ENCODE data around the gene MPRIP. TPM values are rescaled to one million over a fixed set of nuclear protein-coding genes. Genes with fewer than 3 reads are reported as not detected.
A peak's percentile ranks its signal among the peaks of the same experiment; 100 is the strongest.
"Not testable (repeated sequence)": the region's sequence is repeated elsewhere in the genome, so short reads cannot be mapped to it uniquely, and the experiment has no call there.

The MPRIP gene
- total RNA-seq, 1 donor from 2014 or later: 94.8 TPM

DNA sequence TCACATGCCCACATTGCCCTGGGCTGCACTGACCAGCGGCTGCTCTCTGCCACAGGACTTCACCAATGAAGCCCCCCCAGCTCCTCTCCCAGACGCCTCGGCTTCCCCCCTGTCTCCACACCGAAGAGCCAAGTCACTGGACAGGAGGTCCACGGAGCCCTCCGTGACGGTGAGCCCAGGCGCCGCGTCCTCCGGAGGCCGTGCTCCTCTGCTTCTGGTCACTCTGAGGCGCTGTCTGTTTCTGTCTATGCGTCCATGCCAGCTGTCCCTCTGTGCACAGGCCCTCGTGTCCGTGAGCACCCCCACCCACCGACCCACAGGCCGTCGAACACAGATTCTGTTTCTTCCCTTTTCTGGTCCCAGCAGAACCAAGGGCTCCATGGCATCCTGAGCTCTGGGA, 101.2 kb downstream of the MPRIP start:
- no peak for DNase-seq (ENCODE audit: low read depth in 2 of 2)

DNA sequence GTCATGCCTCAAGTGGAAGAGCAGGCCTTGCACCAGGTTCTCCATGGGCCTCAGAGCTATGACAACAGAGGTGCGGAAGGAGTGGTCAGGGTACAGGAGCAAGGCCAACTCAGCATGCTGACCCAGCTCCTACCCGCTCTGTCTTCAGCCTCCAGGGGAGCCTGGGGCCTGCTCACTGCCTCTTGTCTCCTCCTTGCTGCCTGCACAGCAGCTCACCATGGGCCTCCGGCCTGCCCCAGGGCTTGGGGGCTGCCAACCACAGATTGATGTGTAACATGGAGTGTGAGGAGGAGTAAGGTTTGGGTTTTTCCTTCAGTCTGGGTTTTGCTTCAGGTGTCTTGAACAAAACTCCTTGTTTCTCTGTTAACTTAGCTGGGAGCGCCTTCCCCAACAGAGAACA, 101.8 kb downstream of the MPRIP start:
- DNase-seq (ENCODE audit: low read depth in 2 of 2): no peak

DNA sequence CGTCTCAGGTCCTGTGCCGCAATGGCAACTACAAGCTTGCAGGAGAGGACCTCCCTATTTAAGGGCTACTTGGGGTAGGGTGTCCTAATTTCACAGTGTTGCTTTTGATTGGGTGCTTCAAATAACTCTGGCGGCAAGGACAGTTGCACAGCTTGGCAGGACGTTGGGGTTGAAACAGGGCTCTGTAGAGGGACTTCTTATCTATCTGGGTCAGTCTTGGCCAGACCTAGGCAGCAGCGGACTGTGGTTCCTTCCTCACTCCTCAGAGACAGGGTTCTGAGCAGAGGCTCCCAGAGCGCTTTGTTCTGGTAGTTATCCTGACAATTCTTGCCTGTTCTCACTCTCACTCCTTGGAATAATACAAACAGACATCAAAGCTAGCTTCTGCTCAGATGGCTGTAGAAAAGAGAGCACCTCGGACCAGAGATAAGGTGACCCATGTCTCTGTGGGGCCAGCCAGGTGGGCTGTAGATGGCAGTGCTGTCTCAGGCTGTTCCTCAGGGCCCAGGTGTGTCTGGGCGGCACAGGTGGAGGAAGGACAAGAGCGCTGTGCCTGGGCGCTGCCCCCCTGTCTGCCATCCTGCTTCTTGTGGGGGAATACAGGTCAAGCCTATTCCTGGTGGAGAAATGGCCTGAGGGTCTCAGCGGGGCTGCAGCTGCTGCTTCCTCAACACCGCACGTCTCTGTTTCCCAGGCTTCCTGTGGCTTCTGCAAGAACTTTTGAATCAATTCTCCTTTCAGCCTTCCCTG, 102.8 kb downstream of the MPRIP start:
- DNase-seq (ENCODE audit: low read depth in 2 of 2): no peak

DNA sequence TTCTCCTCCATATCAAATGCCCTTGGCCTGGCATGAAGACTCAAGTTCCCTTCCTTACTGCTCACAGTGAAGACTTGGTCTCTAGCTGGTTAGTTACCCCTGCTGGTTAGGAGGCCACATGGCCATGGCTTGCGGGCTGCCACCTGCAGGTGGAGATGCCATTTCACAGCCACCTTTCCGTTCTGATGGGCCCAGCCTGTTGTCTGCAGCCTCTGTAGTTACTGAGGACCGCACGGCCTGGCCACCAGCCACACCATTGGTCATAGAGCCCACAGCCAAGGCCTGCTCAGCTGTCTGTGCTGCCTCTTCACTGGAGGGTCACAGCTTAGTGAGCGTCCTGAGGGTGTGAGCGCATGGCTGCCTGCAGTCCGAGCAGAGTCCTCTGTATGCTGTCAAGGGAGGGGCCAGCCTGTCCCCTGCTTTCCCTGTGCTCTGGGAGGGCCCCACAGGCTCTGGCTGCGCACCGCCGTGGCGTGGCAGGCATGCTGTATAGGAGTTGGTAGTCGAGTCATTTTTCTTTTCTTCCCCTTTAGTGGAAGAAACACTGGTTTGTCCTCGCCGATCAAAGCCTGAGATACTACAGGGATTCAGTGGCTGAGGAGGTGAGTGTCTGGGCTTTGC, 104.6 kb downstream of the MPRIP start:
- DNase-seq (ENCODE audit: low read depth in 2 of 2): peak in 1 of 2 donors; percentile 20

DNA sequence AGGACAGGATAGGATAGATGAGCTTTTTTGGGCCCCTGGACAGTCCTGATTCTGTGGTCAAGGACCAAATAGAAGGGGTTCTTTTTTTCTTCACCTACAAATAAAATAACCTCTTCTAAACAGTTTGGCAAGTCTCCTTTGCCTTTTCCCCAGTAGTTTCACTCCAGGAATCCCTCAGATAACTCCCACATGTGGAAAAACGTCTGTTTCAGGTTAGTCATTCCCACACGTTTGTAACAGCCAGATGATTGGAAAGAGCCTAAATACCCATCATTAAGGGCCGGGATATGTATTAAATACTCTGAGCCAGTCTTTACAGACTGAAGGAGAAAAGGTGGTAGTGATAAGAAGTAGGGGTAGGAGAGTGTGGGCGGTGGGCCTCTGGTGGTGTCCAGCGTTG, 105.6 kb downstream of the MPRIP start:
- no peak for DNase-seq (ENCODE audit: low read depth in 2 of 2)

DNA sequence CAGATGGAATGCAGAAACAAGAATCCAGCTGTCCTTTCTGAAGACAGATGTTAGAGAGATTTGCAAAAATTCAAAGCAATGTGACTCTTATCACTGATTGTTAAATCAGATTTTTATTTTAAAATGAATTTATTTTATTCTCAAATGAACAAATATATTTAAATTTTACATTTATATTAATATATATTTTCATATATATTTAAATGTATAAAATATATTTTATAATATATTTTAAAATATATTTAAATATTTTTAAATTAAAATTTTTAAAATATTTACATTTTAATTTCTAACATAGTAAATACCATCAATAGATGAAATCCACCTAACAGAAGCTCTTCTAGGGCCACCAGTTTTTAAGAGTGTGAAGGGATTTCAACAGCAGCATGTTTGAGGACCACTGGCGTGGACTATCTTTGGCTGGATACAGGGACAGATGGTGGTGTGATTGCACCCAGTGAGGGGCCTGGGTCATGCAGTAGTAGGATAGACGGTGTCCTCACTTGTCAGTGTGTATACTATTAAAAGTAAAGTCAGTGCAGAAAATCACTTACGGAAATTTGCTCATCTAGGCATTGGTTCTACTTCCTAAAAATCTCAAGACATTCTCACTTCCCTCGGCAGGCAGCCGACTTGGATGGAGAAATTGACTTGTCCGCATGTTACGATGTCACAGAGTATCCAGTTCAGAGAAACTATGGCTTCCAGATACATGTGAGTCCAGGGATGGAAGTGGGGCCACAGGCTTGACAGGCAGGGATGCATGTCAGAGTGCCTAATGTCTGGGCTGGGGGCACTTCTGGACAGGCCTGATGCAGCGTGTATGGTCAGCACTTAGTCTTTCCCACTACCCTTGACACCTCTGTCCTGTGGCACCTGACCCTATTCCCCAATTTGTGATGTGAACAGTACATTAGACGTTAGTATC, 107.5 kb downstream of the MPRIP start:
- DNase-seq (ENCODE audit: low read depth in 2 of 2): no peak

DNA sequence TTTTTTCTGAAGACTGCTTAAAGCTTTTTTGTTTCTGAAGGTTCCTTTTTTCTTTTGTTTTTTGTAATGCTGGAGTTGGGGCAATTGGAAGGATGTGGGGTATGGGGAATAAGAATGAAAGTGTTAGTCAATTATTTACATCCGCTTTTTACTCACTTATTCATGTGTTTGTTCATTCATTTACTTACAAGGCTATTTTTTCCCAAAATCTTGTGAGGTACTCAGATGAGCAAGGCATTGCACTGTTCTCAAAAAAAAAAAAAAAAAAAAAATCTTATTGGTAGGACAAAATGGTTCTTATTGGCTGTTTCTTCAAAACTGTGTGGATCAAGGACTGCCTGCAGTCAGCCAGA, 108.2 kb downstream of the MPRIP start:
- no peak for DNase-seq (ENCODE audit: low read depth in 2 of 2)

DNA sequence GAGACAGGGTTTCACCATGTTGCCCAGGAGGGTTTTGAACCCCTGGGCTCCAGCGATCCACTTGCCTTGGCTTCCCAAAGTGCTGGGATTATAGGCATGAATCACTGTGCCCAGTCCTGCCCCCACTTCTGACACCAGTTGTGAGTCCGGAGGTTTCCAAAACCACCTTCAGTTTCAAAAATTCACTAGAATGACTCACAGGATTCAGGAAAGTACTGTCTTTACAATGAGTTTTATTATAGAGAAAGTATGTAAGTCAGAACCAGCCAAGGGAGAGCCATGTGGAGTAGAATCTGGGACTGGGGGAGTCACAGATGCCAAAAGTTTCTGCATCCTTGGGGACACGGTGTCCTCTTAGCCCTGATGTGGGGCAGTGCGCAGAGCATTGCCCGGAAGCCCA, 108.8 kb downstream of the MPRIP start:
- DNase-seq (ENCODE audit: low read depth in 2 of 2): peak; percentile 33 to 83

DNA sequence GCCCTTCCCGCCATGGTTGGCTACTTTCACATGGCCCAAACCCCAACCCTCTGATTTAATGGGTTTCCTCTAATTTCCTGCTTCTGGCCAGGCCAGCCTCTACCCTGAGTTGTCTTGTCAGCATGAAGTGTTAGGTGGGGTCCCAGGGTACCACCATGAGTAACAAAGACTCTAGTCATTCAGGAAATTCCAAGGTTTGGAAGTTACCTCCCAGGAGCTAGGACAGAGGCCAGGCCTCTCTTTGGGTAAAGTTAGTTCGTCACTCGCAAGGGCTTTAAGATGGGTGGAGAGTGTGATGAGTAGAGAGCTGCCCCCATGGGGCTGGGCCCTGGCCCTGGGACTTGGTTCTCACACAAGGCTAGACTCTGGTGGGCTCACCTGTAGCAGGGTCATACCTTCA, 109.3 kb downstream of the MPRIP start:
- DNase-seq (ENCODE audit: low read depth in 2 of 2): peak in 1 of 2 donors; percentile 21

DNA sequence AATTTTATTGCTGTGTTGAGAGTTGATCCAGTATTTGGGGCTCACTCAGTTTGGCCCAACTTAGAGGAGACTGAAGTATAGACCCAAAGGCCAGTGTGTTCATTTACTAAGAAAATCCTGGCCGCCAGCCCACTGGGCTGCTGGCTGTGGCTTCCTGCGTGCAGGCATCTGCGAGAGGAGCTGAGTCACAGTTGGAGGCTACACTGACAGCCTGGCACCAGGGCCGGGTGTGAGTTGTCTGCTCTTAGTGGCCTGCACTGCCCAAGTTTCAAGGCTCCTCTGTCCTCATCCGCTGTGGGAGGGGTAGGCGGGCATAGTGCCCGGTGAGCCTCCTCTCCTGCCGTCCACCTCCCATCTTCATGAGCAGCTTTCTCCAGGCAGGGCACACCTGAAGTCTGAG, 109.7 kb downstream of the MPRIP start:
- peak; percentile 88 to 94 for DNase-seq (ENCODE audit: low read depth in 2 of 2)

DNA sequence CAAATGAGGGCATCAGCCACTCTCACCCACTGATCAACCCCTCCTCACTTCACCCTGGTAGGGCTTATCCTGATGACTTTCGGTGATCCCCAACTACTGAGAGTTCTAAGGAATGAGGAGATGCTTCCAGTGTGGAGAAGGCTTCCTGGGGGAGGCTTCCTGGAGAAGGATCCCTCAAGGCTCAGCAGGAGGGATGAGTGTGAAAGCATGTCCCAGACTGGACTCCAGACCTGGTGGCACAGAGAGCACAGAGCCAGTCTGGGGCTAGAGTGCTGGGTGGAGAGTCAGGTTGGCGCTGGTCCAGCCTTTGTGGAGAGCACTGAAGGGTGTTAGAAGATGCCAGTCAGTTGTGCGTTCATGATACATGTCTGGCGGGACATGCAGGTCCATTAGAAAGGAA, 110.1 kb downstream of the MPRIP start:
- DNase-seq (ENCODE audit: low read depth in 2 of 2): peak in 1 of 2 donors; percentile 29

DNA sequence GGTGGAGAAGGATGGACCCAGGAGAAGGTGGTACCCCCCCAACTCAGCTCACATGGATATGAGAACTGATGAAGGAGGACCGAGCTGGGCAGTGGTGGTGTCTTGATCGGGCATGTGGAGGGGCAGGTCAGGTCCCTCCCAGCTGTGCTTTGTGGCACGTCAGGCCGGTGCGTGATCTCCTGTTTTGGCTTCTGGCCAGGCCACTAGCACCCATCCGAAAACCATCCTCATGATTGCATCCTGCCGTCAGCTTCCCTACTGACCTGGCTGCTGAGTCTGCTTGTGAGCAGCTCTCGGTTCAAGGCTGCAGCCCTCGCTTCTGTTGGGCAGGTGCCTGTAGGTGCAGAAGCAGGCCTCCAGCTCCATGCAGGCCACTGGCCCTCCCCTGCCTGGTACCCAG, 110.8 kb downstream of the MPRIP start:
- DNase-seq (ENCODE audit: low read depth in 2 of 2): no peak

DNA sequence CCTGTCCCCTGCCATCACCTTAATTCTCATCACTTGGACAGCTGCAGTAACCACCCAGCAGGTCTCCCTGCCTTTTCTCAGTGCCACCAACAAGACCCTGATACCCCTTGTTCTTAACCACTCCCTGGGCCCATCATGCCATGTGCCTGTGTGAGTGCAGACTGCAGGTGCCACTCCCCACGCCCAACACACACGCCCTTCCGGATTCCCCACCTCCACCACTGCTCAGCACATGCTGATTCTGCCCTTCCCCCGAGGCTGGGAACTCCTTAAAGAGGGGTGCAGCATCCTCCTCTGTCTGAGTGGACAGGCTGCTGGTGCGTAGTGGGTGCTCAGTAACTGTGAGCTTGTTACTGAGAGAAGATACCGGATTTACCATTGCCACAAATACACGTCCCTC, 111.5 kb downstream of the MPRIP start:
- DNase-seq (ENCODE audit: low read depth in 2 of 2): no peak

DNA sequence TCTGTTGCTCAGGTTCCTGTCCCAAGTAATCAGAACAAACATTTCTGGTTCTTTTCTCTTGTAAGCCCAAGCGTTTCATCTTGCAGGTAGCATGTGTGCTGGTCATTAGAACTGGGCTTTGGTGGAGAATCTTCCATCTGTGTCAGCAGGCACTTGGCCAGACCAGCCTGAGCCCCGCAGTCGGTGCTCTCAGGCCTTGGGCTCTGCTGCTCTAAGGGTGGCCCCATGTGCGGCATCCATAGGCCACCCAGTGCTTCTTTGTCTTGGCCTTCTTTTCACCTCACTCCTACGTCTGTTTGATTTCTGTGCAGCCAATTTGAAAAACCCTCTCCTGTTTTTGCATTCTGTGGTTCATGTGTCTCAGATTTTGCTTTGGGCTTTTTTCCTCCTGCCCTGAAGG, 112.3 kb downstream of the MPRIP start:
- DNase-seq (ENCODE audit: low read depth in 2 of 2): no peak

DNA sequence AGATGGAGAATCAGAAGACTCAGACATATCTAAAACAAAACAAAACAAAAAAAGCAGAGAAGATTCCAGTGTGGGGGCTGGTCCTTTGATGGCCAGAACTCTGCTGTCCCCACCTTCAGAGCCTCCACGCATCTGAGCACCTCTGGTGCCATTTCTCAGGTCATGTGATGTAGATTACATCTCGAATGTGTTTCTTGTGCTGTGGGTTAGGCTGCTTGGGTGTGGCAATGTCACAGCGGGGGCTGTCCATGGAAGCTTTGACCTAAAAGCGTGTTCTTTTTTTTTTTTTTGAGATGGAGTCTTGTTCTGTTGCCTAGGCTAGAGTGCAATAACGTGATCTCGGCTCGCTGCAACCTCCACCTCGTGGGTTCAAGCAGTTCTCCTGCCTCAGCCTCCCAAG, 112.7 kb downstream of the MPRIP start:
- DNase-seq (ENCODE audit: low read depth in 2 of 2): no peak

DNA sequence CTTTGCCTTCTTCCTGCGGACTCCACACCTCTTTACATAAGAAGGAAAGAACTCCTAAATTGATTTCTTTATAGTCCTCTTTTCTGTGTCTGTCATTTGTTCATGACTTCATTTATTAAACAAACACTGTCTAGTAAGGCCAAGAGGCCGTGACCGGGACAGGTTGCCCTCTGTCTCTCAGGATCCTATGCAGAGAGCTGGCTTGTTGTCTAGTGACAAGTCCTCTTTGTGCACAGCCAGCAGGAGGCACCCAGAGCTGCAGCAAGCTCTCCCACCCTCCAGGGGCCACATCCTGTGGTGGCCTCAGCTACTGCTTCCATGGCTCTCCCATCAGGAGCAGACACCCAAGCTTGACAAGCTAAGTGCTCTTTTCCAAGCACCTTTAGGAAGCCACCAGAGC, 113.3 kb downstream of the MPRIP start:
- DNase-seq (ENCODE audit: low read depth in 2 of 2): no peak

DNA sequence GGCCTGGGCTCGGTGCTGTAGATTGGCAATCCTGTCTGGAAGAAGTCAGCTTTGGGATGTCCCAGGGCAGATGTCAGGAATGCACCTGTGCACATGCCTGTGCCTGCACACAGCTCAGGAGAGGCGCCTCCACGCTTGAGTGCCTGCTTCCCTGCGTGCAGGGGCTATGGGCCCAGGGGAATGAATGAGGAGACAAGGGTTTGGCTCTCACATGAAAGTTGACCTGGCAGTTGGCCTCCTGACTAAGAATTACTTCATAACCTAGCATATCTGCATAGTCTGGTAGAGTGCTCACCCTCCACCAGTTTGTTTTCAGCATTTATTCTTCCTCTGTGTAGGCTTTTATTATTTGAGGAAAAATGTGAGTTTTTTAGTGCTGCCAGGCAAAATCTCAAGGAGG, 113.8 kb downstream of the MPRIP start:
- DNase-seq (ENCODE audit: low read depth in 2 of 2): no peak

DNA sequence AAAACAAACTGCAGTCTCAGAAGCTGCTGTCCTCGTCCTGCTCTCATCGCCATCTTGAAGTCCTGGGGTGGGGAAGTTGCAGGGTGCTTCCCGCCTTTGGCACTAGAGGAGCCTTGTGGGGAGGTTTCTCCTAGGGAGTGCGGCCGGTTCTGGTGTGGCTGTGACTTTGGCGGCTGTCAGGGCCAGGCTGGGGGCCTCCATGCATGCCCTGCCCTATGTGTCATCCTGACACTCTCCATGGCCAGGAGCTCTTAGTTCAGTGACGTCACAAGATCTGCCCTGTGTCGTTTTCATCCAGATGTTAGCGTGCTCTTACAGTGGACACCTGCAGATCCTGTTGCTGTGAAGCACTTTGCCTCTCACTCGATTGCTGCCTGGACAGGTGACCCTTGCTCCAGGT, 114.3 kb downstream of the MPRIP start:
- no peak for DNase-seq (ENCODE audit: low read depth in 2 of 2)

DNA sequence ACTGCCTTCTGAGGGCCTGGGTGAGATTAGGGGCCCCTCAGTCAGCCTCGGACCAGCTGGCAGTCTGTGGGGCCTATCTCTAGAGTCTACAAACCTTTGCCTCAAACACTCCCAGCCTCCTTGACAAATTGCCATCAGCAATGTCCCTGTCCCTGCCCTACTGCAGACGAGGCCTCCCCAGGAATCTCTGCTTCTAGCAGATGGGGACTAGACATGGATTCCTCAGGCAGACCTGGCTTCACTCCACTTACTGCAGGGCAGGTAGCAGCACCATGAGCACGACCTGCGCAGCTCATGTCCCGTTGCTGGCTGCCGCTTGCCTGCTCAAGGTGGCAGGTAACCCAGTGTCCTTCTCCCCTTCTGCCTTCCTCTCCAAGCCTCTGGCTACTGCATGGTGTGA, 114.8 kb downstream of the MPRIP start:
- no peak for DNase-seq (ENCODE audit: low read depth in 2 of 2)

DNA sequence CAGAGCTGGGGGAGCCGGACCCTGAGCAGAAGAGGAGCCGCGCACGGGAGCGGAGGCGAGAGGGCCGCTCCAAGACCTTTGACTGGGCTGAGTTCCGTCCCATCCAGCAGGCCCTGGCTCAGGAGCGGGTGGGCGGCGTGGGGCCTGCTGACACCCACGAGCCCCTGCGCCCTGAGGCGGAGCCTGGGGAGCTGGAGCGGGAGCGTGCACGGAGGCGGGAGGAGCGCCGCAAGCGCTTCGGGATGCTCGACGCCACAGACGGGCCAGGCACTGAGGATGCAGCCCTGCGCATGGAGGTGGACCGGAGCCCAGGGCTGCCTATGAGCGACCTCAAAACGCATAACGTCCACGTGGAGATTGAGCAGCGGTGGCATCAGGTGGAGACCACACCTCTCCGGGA, 116.2 kb downstream of the MPRIP start:
- not testable (repeated sequence) for DNase-seq (ENCODE audit: low read depth in 2 of 2)

DNA sequence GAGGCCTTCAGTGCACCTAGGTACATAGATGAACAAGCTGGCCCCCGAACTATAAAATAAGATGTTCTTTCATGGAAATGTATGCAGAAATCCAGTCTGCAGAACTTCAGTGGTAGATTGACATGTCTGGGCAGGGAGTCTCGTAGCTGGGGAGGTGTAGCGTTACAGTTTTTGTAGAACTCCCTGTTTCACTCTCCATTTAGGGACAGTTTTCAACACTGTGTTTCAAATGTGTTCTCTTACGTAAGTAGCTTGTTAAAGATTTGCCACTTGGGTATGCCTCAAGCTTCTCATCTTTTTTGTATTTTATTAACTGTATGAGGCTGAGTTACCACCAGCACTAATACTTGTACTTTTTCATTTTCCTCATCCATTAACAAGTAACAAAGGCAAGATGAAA, 117.3 kb downstream of the MPRIP start:
- no peak for DNase-seq (ENCODE audit: low read depth in 2 of 2)

DNA sequence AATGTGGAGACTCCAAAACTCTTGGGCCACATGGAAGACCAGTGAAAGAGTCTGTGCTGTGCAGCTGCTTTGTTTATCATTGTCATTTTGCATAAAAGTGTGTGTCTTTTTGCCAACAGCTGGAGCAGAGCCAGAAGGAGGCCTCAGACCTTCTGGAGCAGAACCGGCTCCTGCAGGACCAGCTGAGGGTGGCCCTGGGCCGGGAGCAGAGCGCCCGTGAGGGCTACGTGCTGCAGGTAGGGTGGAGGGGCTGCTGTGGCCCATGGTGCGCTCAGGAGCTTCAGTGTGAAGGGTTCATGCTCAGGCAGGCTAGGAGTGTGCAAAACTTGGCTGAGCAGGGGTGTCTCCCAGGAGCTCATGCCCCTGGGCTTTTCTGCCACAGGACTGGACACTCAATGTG, 118.9 kb downstream of the MPRIP start:
- no peak for DNase-seq (ENCODE audit: low read depth in 2 of 2)

DNA sequence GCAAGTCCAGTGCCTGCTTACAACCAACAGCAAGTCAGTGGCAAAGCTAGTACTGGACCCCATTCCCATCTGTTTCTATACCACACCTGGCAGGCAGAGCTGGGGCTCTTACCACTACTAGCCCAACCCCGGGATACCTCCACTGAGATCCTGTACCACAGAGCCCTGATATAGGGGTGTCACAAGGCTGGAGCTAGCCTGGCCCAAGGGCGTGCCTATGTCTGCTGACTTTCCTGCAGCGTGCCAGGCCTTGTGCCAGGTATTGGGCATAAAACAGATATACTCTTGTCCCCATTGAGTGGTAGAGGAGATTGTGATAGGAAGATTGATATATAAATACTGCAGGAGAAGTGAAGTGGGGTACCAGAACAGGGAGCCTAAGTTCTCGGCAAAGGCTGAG, 119.5 kb downstream of the MPRIP start:
- no peak for DNase-seq (ENCODE audit: low read depth in 2 of 2)
